Measurements from ENCODE around the gene CDK18. TPM values are rescaled to one million over a fixed set of nuclear protein-coding genes. Genes with fewer than 3 reads are reported as not detected.

The CDK18 gene
- total RNA-seq, 2 donors from 2014 or later: 11.1 to 16.2 TPM

GRCh38 chr1:205536759-205537361, 32.4 kb downstream of the CDK18 start:
- TF ChIP-seq, protein P1, sequence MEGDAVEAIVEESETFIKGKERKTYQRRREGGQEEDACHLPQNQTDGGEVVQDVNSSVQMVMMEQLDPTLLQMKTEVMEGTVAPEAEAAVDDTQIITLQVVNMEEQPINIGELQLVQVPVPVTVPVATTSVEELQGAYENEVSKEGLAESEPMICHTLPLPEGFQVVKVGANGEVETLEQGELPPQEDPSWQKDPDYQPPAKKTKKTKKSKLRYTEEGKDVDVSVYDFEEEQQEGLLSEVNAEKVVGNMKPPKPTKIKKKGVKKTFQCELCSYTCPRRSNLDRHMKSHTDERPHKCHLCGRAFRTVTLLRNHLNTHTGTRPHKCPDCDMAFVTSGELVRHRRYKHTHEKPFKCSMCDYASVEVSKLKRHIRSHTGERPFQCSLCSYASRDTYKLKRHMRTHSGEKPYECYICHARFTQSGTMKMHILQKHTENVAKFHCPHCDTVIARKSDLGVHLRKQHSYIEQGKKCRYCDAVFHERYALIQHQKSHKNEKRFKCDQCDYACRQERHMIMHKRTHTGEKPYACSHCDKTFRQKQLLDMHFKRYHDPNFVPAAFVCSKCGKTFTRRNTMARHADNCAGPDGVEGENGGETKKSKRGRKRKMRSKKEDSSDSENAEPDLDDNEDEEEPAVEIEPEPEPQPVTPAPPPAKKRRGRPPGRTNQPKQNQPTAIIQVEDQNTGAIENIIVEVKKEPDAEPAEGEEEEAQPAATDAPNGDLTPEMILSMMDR (IDR thresholded peaks at IDR 0.05): no peak
- TF ChIP-seq POLR2A (IDR thresholded peaks at IDR 0.05): no peak
- no peak for TF ChIP-seq POLR2AphosphoS5 (IDR thresholded peaks at IDR 0.05)
- Histone ChIP-seq H3K9me3 (no peaks in the 10 kb centered on the region), H3K4me1 (replicated peaks) (no peaks in the 10 kb centered on the region), H3K27me3 (replicated peaks; ENCODE audit: insufficient read depth) (no peaks in the 10 kb centered on the region), H3K36me3 (no peaks in the 10 kb centered on the region), H3K4me3 (no peak overlapping the region), H3K27ac (no peak overlapping the region)
- WGBS: 80% methylated on average over 9 of the region's 9 CpGs
- DNase-seq (ENCODE audit: low spot score): no peak
- intact Hi-C loops (cut with DNase I): no loop called here

DNA sequence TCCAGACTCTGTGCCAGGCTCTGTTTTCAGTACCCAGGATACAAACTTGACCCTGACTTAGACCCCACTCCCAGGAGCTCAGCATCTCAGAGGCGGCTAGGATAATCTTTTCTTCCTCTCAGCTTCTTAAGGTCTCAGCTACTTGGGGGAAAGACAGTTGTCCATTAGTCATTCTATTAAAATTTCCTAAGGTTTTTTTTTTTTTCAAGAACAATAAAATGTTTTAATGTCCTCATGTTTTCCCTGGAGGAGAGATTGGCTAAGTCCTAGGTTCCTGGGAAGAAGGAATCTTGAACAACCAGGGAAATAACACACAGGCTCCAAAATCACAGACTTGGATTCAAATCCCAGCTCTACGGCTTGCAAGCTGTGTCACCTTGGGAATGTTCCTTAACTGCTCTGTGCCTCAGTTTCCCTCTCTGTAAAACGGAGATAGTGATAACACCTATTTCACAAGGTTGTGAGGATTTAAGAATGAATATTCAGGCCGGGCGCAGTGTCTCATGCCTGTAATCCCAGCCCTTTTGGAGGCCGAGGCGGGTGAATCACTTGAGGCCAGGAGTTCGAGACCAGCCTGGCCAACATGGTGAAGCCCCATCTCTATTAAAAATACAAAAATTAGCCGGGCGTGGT, 33.0 kb downstream of the CDK18 start:
- H3K27me3 ChIP-seq (replicated peaks; ENCODE audit: insufficient read depth): no peaks in the 10 kb centered on the region
- 92% methylated on average over 10 of the region's 10 CpGs for WGBS
- TF ChIP-seq POLR2AphosphoS5 (IDR thresholded peaks at IDR 0.05) (no peak), POLR2A (IDR thresholded peaks at IDR 0.05) (no peak)
- TF ChIP-seq, protein P1 (IDR thresholded peaks at IDR 0.05): no peak
- no peaks in the 10 kb centered on the region for H3K9me3 ChIP-seq
- no peaks in the 10 kb centered on the region for H3K36me3 ChIP-seq
- no peak overlapping the region for H3K4me3 ChIP-seq
- intact Hi-C loops (cut with DNase I): no loop called here
- H3K4me1 ChIP-seq (replicated peaks): no peaks in the 10 kb centered on the region
- DNase-seq (ENCODE audit: low spot score): no peak
- no peak overlapping the region for H3K27ac ChIP-seq

DNA sequence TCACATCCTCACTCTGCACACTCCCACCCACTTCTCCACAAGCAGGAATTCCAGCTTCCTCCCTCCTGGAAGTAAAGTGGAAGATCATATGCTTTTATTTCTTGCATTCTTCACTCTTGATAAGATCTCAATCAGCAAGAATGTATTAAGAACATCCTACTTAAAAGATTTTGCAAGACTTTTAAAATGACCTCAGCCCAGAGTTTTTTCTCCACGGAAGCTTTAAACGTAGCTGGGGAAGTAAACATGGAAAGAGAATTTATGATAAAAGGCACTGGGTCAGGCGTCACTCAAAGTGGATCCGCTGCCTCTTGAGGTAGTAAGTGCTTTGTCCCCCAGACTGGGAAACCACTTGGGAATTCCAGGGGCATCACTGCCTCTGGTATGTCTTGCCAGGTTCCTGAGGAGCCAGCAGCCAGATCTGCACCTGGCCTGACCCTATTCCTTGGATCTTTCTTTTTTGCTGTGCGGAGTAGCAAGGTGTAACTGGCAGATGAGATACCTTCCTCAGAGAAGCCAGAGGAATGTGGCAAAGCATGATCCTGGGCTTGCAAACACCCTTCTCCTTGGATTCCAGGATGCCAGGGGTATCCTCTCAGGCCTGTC, 33.9 kb downstream of the CDK18 start:
- no peak overlapping the region for H3K4me3 ChIP-seq
- DNase-seq (ENCODE audit: low spot score): no peak
- H3K9me3 ChIP-seq: no peaks in the 10 kb centered on the region
- no peak overlapping the region for H3K27ac ChIP-seq
- H3K4me1 ChIP-seq (replicated peaks): no peaks in the 10 kb centered on the region
- no peaks in the 10 kb centered on the region for H3K27me3 ChIP-seq (replicated peaks; ENCODE audit: insufficient read depth)
- TF ChIP-seq, protein P1 (IDR thresholded peaks at IDR 0.05): no peak
- TF ChIP-seq POLR2AphosphoS5 (IDR thresholded peaks at IDR 0.05) (no peak), POLR2A (IDR thresholded peaks at IDR 0.05) (no peak)
- WGBS: 34% methylated on average over 5 of the region's 5 CpGs
- intact Hi-C loops (cut with DNase I): no loop called here
- no peaks in the 10 kb centered on the region for H3K36me3 ChIP-seq

DNA sequence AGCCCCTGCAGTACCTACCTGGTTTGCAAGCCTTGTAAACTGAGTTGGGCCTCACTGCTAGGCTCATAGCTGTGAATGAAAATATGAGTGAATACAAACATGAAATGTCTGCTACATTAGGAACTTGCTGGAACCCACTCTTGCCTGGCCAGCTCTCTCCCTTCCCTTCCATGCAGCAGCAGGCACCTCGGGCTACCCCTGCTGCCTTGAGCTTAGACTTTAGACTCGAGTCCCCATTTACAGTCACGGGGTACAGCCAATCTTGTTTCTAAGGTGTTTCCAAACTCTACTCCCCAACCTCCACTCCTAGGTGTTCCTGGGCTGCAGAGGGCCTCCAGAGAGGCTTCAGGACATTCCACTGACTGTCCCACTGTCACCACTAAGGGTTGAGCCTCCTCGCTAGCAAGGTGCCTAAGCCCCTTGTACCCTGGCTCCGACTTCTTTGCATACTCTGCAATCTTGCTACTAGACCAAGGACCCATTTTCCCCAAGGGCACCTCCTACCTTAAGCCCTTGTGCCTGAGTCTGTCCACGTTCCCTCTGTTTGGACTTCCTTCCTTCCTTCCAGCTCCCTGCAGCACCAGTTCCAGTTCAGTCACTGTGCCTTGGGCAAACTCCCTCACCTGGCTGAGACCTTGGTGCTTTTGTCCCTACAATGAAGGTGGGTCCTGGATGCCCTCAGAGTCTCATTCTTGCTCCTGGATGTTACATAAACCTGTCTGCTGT, 36.9 kb downstream of the CDK18 start:
- no peaks in the 10 kb centered on the region for H3K27me3 ChIP-seq (replicated peaks; ENCODE audit: insufficient read depth)
- no peak for TF ChIP-seq POLR2AphosphoS5 (IDR thresholded peaks at IDR 0.05)
- no peak for TF ChIP-seq POLR2A (IDR thresholded peaks at IDR 0.05)
- TF ChIP-seq, protein P1 (IDR thresholded peaks at IDR 0.05): no peak
- no peak overlapping the region for H3K27ac ChIP-seq
- DNase-seq (ENCODE audit: low spot score): no peak
- H3K4me3 ChIP-seq: no peak overlapping the region
- H3K9me3 ChIP-seq: no peaks in the 10 kb centered on the region
- no peaks in the 10 kb centered on the region for H3K4me1 ChIP-seq (replicated peaks)
- no peaks in the 10 kb centered on the region for H3K36me3 ChIP-seq
- intact Hi-C loops (cut with DNase I): no loop called here
- 82% methylated on average over 6 of the region's 6 CpGs for WGBS
